ENCODE results near the gene SOX5. TPM values are rescaled to one million over a fixed set of nuclear protein-coding genes. Genes with fewer than 3 reads are reported as not detected.

Gene SOX5
- total RNA-seq, 1 donor from 2014 or later: 43.6 TPM

GRCh38 chr12:23484238-23484637 is 465.2 kb downstream of the SOX5 start:
- no peak for DNase-seq (ENCODE audit: low spot score)
- intact Hi-C loops (cut with DNase I): no loop called here
- no peak for ATAC-seq

DNA sequence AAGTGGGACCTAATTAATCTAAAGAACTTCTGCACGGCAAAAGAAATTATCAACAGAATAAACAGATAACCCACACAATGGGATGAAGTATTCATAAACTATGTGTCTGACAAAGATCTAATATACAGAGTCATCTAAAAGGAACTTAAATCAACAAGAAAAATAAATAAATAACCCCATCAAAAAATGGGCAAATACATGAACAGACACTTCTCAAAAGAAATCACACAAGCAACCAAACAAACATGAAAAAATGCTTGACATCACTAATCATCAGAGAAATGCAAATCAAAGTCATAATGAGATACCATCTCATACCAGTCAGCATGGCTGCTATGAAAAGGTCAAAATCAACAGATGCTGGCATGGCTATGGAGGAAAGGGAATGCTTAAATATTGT is 466.9 kb downstream of the SOX5 start:
- no peak for ATAC-seq
- intact Hi-C loops (cut with DNase I): no loop called here
- DNase-seq (ENCODE audit: low spot score): no peak

All from sciatic nerve (tissue), 2 donors.